Medulla oblongata (tissue), 1 donor: ENCODE results near the gene SEMA5A.

Experiments used
- DNase-seq: peaks from one replicate; pipeline ENCODE4 v3.0.0-alpha.2; 2015; ENCODE audit errors: extremely low spot score

Gene SEMA5A

DNA sequence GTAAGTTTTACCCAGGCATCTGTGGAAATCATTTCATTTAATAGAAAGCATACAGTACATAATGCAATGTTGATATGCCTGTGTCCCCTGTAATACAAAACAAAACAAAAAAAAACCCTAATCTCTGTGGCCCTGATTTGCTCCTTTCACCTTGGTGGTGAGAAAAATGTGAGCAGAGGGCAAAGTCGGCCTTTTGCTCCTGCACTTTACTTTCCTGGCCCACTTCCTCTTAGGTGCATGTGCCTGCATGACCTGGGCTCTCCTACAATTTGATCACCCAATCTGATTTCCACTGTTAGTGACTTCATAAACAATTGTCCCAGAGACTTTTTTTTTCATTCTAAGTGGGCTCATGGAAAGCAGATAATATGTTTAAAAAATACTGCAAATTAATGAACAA, 424.3 kb downstream of the SEMA5A start:
- no peak for DNase-seq

- DNase-seq, result no peak
These were observed 427.0 kb downstream of the SEMA5A start for GRCh38 chr5:9118852-9119251.

GRCh38 chr5:9115093-9115492, 430.8 kb downstream of the SEMA5A start:
- no peak for DNase-seq

- DNase-seq, result no peak
These were observed 433.2 kb downstream of the SEMA5A start for GRCh38 chr5:9112520-9113291.

DNA sequence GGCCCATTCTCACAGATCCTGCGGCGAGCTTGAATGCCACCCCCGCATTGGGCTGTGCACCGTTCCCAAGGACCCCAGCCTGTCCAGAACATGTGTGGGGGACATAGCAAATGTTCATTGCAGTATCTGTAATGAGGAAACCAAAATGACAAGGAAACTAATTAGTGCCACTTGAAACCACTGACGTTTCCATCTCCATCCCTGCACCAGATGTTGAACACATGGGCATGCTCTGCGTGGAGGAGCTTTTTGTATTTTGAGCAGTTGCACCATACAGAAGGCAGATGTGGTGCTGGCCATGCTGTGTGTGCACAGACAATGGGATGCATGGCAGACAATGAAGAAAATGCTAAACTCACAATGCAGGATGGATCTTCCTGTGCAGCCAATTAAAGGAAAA, 437.7 kb downstream of the SEMA5A start:
- DNase-seq, result no peak

GRCh38 chr5:9105851-9106250, 440.0 kb downstream of the SEMA5A start:
- no peak for DNase-seq

GRCh38 chr5:9104571-9105339, 441.1 kb downstream of the SEMA5A start:
- no peak for DNase-seq

DNA sequence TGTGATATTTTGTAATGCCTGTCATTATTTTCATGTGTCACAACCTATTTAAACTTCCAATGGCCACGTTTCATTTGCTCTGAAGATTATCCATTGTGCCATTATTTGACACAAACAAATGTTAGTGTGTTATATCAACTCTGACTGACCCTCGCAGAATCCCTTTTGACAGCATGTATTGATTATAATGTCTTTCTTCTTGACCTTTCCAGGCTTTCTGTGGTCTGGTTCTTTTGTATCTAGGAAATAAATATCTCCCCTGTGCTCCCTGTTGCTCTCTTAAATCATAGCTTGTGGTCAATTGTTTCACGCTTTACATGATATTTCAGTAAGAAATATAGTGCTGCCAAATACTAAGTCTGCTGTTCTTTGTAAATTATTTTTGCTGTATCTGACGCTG, 442.6 kb downstream of the SEMA5A start:
- DNase-seq, result no peak

GRCh38 chr5:9099689-9100088, 446.2 kb downstream of the SEMA5A start:
- peak; percentile 38 for DNase-seq

- no peak for DNase-seq
These were observed 446.9 kb downstream of the SEMA5A start for GRCh38 chr5:9098990-9099389.

DNA sequence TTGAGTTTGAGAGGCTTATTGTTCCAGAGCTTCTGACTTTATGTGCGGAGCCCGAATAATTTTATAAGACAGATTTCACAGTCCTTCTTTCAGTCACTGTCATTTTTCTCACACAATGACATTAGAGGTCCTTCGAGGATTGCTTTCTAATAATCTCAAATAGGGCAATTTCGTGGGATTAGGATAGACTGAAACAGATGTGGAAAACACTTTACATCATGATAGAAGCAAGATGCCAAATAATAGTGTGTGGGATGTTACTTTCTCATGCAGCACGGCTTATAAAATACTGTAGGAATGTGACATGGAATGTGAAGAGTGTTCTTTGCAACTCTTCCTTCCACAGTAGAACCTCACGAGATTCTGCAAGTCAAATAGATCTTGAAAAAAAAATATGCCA, 451.3 kb downstream of the SEMA5A start:
- no peak for DNase-seq

DNA sequence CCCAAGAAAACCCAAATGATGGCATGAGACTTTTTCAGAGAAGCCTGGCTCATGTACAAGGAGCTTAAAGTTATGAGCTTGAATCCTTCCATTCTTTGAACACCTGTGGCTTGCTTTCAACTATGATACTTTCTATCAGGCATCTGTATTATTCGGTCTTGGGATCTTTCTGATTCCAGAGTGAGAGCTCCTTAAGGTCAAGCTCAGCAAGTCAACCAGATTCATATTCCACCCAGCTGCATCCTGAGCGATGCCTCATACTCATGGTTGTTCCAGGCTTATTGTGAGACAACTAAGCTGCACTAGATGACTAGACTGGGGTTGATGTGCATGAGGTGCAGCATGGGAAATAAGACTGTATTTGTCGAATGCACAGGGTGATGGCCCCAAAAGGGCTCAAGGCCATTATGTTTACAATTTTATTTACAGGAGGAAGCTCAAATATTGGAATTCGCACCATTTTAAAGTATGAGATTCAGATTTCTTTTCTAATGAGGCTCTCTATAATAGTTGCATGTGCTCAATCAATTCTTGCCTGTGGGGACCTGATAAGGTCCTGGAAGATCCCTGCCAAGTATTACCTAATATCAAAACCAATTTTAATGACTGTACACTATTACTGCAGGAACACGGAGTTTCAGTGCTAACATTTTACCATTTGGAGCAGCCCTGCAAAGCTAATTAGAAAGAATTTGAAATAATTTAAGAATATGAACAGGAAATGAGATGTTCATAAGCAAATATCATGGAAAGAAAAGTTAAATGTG, 453.8 kb downstream of the SEMA5A start:
- DNase-seq, result no peak

GRCh38 chr5:9090381-9091026, 455.4 kb downstream of the SEMA5A start:
- no peak for DNase-seq

DNA sequence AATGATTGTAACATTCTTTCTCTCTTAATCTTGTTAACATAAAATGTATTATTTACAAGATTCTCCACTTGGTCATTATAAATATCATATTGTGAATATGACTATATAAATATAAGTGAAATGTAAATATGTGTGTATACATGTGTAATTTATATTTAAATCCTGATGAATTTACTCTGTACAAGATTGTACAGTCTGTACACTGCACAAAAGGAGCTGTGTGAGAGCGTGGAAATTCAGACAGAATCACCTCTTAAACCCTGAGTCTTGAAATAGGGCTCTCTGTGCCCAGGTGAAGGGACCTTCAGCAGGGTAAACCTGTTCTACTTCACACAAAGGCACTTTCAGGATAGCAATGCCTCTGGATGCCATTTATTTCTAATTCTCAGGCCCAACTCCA, 456.0 kb downstream of the SEMA5A start:
- no peak for DNase-seq

DNA sequence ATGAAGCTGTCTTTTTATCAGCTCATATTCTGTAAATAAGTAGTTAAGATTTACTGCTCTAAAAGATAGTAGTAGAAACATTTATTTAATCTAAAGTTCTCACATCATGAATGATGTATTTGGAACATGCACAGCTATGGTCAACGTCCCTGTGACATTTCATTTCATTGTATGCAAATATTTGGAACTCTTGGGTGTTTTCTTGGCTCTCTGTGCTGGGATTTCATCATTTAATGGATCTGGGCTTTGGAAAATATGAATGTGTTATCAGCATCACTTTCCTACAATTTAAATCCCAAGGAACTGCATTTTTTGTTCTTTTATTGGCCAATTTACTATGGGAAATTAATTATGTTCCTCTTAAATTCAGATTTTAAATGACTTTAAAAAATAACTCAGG, 462.9 kb downstream of the SEMA5A start:
- DNase-seq, result no peak

- no peak for DNase-seq
These were observed 473.2 kb downstream of the SEMA5A start for GRCh38 chr5:9072701-9073100.

DNA sequence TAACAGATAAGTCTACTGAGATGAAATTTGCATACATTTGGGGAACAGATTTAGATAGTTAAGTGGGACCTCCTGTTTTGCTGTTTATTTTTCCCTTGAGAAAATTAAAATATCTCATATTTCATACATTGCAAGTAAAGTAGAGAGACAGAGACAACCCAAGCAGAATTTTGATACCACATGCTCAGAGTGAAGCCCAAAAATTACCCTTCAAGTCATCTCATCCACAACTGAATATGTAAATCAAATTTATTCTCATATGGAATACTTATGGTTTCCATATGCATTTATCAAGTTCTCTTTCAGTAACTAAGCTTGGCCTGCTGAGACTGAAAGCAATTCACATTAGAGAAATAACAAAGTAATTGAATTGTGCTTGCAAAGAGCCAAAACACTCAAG, 474.4 kb downstream of the SEMA5A start:
- DNase-seq, result no peak

GRCh38 chr5:9071074-9071473, 474.8 kb downstream of the SEMA5A start:
- DNase-seq, result no peak

DNA sequence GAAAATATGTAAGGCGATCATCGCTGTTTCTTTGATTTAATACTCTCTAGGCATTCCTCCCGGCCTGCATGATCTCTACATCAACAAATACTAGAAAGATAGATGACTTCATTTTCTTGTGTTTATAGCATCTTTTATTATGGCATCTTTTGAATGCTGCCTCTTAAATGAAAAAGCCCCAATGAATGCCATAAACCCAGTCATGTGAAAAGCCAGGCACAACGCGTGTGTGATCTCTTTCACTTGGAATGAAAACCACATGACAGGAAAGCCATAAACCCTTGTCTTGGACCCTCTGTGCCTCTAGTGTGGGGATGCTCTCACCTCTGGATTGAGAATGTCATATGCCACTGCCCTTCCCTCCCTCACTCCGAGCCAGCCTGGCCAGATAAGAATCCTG, 476.2 kb downstream of the SEMA5A start:
- no peak for DNase-seq

- no peak for DNase-seq
These were observed 478.7 kb downstream of the SEMA5A start for GRCh38 chr5:9067154-9067553.

- DNase-seq, result no peak
These were observed 479.5 kb downstream of the SEMA5A start for GRCh38 chr5:9066349-9066748.

GRCh38 chr5:9063615-9064245, 482.1 kb downstream of the SEMA5A start:
- DNase-seq, result no peak
